Osteocyte (in vitro differentiated cells): ENCODE measurements around the gene CLDN2. TPM values are rescaled to one million over a fixed set of nuclear protein-coding genes. Genes with fewer than 3 reads are reported as not detected.
A peak's percentile ranks its signal among the peaks of the same experiment; 100 is the strongest.
"Not testable (repeated sequence)": the region's sequence is repeated elsewhere in the genome, so short reads cannot be mapped to it uniquely, and the experiment has no call there.

ENCODE experiments used
- DNase-seq: peaks from one replicate; pipeline ENCODE4 v3.0.0; 2021; ENCODE audit warnings: mixed read lengths; ENCODE audit not compliant: unreplicated experiment; ENCODE audit errors: extremely low spot score
- H3K27ac Mint-ChIP-seq: one replicate; pipeline ENCODE4 v1.8.0; 2021; ENCODE audit warnings: mild to moderate bottlenecking, mixed read lengths; ENCODE audit not compliant: unreplicated experiment
- H3K27me3 Mint-ChIP-seq: one replicate; pipeline ENCODE4 v1.8.0; 2021; ENCODE audit warnings: mixed read lengths; ENCODE audit not compliant: unreplicated experiment
- H3K36me3 Mint-ChIP-seq: one replicate; pipeline ENCODE4 v1.8.0; 2021; ENCODE audit warnings: mixed read lengths; ENCODE audit not compliant: unreplicated experiment
- H3K4me1 Mint-ChIP-seq: one replicate; pipeline ENCODE4 v1.8.0; 2021; ENCODE audit warnings: mixed read lengths; ENCODE audit not compliant: unreplicated experiment
- H3K4me3 Mint-ChIP-seq: one replicate; pipeline ENCODE4 v1.8.0; 2021; ENCODE audit warnings: mild to moderate bottlenecking, moderate library complexity, mixed read lengths; ENCODE audit not compliant: unreplicated experiment
- H3K9me3 Mint-ChIP-seq: one replicate; pipeline ENCODE4 v1.8.0; 2021; ENCODE audit warnings: mixed read lengths; ENCODE audit not compliant: unreplicated experiment
- long read RNA-seq: library from polyadenylated mRNA; unstranded; transcript quantifications from one replicate; pipeline ENCODE4 v2.0.0, GENCODE V29; 2021
- total RNA-seq: library from RNA; stranded (reverse); gene quantifications from 2 replicates; pipeline ENCODE4 v1.2.1, GENCODE V29; 2021
- TF ChIP-seq, protein P1 (sequence below): fragments of 200-600 bp; sonication (generic); IDR thresholded peaks from 2 replicates; pipeline ENCODE4 v1.5.0; 2021; ENCODE audit warnings: antibody characterized with exemption, mild to moderate bottlenecking, moderate library complexity

Gene CLDN2, protein sequence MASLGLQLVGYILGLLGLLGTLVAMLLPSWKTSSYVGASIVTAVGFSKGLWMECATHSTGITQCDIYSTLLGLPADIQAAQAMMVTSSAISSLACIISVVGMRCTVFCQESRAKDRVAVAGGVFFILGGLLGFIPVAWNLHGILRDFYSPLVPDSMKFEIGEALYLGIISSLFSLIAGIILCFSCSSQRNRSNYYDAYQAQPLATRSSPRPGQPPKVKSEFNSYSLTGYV
- total RNA-seq: 0.11 and 0.29 TPM in 2 replicates
- long read RNA-seq, partial matches to known transcripts: 0 of 3 reads
- long read RNA-seq, other reads (novel, unspliced or antisense): 3 of 3 reads

DNA sequence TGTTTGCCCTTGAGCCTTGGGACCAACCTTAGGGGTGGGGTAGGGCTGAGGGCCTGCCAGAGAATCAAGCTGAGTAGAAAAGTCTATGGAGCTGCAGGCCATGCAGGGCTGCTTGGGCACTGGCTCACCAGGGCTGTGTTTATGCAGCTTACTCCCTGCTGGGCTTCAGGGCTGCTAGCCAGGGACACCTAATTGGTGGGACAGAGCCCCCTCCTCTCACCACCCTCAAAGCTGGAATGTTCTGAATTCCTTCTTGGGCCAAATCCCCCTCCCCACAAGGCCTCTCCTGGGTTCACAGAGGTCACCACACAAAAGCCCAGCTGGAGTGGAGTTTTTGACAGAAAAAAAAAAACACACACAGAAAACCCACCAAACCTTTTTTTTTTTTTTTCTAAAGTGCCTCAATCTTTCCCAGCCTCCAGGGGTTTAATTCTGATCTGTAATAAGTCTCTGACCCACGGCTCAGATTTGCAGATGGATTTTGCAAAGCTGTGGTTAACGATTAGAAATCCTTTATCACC lies at the start of gene CLDN2:
Gene CLDN2, plus strand, starts transcription at position 471 of the 521 bp plus-strand sequence. CDS start 7,827 bp downstream, outside the sequence.
- Mint-ChIP-seq H3K4me1 (peaks cover 40% of the 10 kb centered on the region), H3K9me3 (peaks cover 2% of the 10 kb centered on the region), H3K4me3 (no peak within 1 kb of the TSS), H3K27me3 (no peaks in the 10 kb centered on the region), H3K36me3 (no peaks in the 10 kb centered on the region), H3K27ac (no peak within 1 kb of the TSS)
- DNase-seq: no peak
- TF ChIP-seq, protein P1, sequence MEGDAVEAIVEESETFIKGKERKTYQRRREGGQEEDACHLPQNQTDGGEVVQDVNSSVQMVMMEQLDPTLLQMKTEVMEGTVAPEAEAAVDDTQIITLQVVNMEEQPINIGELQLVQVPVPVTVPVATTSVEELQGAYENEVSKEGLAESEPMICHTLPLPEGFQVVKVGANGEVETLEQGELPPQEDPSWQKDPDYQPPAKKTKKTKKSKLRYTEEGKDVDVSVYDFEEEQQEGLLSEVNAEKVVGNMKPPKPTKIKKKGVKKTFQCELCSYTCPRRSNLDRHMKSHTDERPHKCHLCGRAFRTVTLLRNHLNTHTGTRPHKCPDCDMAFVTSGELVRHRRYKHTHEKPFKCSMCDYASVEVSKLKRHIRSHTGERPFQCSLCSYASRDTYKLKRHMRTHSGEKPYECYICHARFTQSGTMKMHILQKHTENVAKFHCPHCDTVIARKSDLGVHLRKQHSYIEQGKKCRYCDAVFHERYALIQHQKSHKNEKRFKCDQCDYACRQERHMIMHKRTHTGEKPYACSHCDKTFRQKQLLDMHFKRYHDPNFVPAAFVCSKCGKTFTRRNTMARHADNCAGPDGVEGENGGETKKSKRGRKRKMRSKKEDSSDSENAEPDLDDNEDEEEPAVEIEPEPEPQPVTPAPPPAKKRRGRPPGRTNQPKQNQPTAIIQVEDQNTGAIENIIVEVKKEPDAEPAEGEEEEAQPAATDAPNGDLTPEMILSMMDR: no peak

DNA sequence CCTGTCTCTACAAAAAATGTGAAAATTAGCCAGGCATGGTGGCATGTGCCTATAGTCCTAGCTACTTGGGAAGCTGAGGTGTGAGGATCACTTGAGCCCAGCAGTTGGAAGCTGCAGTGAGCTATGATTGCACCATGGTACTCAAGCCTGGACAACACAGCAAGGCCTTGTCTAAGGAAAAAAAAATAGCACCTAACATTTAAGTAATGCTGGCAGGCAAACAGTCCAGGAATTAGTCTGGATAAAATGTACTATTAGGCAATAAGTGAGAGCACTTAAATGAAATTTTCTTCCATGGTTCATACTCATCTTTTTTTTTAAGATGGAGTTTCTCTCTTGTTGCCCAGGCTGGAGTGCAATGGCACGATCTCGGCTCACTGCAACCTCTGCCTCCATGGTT lies 47.4 kb upstream of the CLDN2 start:
- not testable (repeated sequence) for H3K27ac Mint-ChIP-seq, DNase-seq, H3K36me3 Mint-ChIP-seq, H3K4me1 Mint-ChIP-seq, H3K9me3 Mint-ChIP-seq, H3K4me3 Mint-ChIP-seq, H3K27me3 Mint-ChIP-seq

DNA sequence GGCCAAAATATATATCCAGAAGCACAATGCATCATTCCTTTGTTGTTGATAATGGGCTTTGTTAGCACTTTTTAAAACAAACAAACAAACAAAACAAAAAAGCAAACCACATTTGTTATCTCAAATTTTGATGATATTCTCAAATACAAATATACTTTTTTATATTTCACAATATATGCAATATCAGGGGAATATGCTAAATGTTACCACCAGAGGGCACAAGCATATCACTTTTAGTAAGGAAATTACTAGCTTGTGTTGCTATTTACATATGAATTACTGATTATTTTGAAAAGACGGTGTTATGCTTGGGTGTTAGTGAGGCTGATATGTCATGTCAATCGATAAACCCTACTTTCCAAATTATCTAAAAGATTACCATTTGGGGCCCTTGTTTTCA lies 46.1 kb upstream of the CLDN2 start:
- H3K27ac Mint-ChIP-seq: no peak overlapping the region
- H3K27me3 Mint-ChIP-seq: no peaks in the 10 kb centered on the region
- no peak overlapping the region for H3K4me3 Mint-ChIP-seq
- H3K9me3 Mint-ChIP-seq: peaks cover 3% of the 10 kb centered on the region
- no peaks in the 10 kb centered on the region for H3K36me3 Mint-ChIP-seq
- TF ChIP-seq, protein P1: peak; percentile 62
- H3K4me1 Mint-ChIP-seq: no peaks in the 10 kb centered on the region
- no peak for DNase-seq

DNA sequence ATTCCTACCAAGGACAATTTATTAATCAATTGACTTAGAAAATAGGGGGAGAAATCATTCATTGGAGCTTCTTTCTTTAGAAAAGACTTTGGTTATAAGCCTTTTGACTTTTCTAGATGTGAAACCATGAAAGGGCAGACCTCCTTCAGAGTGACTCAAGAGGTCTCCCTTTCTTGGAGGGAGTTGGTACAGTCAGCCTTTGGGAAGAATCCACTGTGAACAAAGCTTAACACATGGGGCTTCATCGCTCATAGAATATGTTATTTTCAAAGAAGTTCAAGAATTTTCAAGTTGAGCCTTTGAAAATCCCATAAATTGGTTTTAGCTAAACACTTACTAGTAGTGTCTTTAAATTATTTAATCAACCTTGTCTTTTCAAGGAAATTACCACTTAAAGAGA lies 45.1 kb upstream of the CLDN2 start:
- Mint-ChIP-seq H3K27me3 (no peaks in the 10 kb centered on the region), H3K27ac (no peak overlapping the region), H3K4me3 (no peak overlapping the region), H3K36me3 (no peaks in the 10 kb centered on the region), H3K9me3 (peaks cover 8% of the 10 kb centered on the region), H3K4me1 (no peaks in the 10 kb centered on the region)
- DNase-seq: no peak
- TF ChIP-seq, protein P1: no peak

DNA sequence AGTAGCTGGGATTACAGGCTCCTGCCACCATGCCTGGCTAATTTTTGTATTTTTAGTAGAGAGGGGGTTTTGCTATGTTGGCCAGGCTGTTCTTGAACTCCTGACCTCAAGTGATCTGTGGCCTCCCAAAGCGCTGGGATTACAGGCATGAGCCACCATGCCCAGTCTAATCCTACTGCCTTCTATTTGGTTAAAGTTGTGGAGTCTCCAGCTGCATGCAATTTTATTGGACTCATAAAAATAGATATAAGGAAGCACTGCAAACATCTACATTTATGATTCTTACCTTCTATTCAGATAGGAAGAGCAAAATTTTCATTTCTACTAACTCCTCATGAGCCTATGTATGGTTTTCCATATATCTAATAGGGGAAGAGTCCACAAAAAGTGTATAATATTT lies 30.7 kb upstream of the CLDN2 start:
- peaks cover 6% of the 10 kb centered on the region for H3K9me3 Mint-ChIP-seq
- DNase-seq: no peak
- H3K27me3 Mint-ChIP-seq: peaks cover 19% of the 10 kb centered on the region
- H3K36me3 Mint-ChIP-seq: no peaks in the 10 kb centered on the region
- no peak overlapping the region for H3K4me3 Mint-ChIP-seq
- TF ChIP-seq, protein P1: no peak
- no peak overlapping the region for H3K27ac Mint-ChIP-seq
- H3K4me1 Mint-ChIP-seq: no peaks in the 10 kb centered on the region
